Glomerular visceral epithelial cell (primary cell): Measurements from ENCODE around the gene DAPK1.

Experiments used
- DNase-seq: peaks from one replicate; pipeline ENCODE4 v3.0.0-alpha.2; 2016; ENCODE audit errors: extremely low spot score

The DAPK1 gene

DNA sequence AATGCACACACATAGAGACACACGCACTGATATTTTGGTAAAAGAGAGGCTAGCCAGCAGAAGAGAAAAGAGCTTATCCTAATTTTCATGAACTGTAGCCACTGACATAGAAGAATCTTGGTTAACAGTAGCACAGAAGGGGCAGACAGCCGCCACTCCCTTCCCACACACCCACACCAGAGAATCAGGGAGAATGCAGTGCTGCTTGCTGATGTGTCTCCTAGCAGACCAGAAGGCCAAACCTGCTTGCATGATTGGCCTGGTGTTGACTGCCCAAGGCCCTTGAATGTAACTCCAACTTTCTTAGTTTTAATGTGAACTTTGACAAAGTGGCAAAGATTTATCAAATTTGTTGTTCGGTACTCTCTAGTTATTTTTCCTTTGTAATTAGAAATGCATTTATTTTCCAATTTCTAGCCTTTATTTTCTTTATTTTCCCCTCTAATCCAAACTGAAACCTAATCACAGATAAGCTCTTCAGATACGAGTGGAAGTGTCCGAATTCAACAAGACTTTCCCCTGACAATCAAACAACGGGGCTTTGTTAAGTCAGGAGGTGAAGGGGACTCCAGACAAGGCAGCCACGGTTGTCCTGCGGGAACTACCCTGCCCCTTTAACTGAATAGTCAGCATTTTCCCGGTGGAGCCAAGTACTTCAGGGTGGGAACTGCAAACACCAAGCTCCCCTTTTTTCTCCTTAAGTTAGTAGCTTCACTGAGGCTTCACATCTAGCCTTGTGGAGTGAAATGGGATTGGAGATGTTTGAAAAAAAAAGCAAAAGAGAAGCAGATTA, 146.3 kb downstream of the DAPK1 start:
- DNase-seq, result no peak

DNA sequence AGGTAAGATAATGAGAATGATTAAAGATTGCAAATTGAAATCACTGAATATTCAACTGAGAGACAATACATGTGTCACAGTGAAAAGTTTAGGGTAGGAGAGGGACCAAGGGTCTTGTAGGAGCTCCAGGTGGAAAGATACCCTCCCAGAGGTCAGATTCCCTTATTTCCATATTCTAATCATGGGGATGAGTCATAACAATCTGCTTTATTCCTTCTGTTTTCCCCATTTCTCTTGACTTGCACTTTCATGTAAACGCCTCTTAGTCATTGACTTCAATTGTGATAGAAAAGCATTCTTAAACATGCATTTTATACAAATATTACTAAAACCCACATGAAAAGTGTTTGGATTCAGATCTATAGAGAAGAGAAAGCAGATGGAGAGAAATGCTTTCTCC, 147.0 kb downstream of the DAPK1 start:
- no peak for DNase-seq

DNA sequence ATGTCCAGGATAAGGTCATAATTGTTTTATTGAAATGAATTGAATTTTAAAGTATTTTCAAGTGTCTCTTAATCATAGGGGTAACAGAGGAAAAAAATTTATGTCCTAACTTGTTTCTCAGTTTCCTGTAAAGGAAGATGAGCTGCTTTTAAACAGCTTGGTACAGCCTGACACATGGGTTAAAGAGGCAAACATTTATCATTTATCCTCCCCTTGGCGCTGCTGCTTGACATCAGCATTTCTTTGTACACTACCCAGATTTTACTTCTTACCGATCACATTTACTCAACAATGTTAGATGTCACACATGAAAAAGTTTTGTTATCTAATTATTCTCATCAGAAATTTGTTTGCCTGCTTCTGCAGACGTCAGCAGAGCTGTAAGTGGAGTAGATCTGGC, 148.9 kb downstream of the DAPK1 start:
- DNase-seq, result no peak

DNA sequence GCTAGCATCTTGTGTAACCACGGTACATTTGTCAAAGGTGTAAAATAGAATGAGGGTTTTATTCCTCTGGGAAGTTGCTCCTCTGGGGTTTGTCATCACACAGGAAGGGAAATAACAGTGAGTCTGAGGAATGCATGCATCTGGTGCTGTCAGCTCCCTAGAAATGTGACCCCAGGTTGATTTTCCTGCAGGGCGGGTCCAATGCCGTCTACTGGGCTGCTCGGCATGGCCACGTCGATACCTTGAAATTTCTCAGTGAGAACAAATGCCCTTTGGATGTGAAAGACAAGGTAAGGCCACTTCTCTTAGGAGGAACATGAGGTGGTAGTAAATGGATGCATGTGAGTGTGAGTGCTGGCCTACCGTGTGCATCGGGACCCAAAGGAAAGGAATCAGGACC, 149.4 kb downstream of the DAPK1 start:
- DNase-seq, result no peak

DNA sequence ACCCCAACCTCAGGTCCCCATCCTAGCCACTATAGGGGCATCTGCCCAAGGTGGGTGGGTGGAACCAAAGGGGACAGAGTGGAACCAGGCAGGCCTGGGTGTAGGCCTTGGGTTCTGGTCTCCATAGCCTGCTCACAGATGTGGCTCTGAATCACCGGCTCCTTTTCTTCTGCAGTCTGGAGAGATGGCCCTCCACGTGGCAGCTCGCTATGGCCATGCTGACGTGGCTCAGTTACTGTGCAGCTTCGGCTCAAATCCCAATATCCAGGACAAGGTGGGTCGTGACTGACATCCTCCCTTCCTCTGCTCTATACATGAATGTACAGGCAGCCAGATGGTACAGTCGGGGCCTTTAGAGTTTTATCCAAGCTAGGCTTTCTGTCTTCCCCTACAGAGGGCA, 150.9 kb downstream of the DAPK1 start:
- DNase-seq, result no peak

DNA sequence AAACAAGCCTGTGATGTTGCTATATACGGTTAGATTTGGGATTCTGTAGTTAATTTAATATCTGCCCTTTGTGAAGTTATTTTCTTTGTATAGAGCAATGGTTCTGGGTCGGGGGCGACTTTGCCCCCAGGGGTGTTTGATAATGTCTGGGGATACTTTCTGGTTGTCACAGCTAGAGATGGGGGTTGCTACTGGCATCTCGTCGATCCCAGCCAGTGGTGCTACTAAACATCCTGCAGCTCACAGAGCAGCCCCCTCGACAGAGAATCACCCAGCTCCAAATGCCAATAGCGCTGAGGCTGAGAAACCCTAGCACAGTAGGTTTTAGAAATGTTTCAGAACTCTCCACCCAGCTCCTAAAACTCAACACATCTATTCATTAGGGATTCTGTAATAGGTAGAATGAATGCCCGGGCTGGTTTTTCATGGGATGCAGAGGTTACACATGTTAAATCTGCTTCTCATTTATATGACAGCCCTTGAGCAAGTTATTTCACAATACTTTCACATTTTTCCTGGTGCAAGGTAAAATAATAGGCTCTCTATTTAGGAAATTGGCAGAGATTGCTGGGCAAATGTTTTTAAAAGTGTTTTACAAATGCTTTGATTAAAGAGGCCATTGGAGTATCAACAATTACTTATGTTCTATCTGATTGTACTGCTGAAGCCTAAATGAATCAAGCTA, 153.1 kb downstream of the DAPK1 start:
- no peak for DNase-seq

DNA sequence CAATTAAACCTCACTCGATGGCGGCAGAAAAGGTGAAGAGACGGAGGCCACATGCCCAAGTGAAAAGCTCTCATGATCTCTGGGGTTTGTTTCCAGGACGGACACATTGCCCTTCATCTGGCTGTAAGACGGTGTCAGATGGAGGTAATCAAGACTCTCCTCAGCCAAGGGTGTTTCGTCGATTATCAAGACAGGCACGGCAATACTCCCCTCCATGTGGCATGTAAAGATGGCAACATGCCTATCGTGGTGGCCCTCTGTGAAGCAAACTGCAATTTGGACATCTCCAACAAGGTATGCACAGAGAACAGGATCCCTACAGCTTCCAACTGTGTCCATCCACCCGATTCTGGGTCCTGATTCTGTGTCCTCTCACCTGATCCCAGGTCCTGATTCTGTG, 153.8 kb downstream of the DAPK1 start:
- DNase-seq, result no peak

DNA sequence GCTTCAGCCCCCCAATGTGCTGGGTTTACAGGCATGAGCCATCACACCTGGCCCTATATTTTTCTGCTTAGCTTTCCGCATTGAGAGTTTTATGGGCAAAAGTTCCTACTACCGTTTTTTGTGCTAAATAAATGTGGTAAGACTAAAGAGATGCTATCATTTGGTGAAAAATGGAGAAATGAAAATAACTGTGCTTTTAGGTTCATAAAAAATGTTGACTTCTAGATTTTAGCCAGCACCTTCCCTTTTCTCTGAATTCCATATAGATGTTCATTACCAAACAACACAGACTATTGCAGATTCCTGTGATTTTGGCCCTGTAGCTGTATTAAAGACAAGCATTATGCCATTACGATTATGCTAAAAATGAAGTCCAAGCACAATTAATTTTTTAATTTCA, 156.3 kb downstream of the DAPK1 start:
- no peak for DNase-seq

DNA sequence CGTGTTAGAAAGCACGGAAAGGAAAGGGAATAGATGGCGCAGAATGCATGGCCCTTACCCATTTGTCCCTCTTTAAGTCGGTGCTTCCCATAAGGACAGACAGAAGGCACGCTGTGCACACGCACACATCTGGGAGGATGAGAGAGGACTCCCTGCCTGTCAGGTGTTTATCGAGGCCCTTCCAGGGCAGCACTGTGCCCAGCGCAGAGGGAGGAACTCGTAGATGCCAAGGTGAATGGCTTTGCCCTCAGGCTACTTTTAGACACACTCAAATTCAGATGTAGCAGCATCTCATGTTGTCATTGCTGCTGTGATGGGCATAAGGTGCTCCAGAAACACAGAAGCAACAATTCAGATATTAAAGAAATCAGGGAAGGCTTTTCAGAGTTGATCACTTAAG, 158.1 kb downstream of the DAPK1 start:
- DNase-seq, result no peak

DNA sequence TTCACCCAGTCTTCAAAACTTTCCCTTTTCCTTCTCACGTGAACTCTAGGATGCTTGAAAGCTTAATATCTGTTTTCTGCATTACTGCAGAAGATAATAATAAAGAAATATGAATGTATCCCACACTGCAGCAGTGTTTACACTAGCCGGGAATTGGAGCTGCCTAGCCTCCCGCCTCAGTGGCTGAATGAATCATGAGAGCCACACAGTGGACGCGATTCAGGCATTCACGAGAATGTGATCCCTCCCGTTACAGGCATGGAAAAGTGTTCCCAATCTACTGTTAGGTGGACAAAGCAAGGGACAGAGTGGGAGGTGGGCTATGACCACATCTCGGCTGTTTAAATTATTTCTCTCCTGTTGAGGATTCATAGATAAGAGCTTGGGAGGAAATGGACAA, 158.8 kb downstream of the DAPK1 start:
- DNase-seq, result no peak

DNA sequence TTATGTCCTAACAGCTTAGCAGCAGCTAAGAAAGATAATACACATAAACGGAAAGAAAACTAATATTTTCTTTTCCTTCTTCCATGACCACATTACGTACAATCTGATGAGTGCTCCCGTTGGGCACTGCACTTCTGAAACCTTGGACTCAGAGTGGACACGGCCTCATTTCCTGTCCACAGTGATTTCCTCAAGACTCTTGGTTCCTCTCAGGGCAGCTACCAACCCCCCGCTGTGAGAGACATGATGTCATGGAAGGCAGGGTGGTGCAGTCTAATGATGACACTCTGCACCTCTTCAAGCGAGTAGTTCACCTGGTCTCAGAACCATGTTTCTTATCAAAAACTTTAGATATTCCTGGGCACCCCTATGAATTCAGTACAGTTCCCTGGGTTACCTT, 159.5 kb downstream of the DAPK1 start:
- DNase-seq, result peak; percentile 13

DNA sequence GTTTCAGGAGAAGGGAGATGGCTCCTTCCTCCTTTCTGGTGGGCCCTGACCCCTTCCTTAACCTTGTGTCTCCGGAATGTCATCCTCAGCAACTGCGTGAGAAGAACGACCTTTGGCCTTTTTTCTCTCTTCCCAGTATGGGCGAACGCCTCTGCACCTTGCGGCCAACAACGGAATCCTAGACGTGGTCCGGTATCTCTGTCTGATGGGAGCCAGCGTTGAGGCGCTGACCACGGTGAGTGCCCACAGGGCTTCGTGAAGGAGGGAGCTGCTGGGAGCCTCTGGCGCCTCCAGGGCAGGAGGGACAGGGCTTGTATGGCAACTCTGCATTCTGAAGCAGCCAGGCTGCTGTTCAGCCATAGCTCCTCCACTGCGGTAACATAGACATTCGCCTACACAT, 160.2 kb downstream of the DAPK1 start:
- no peak for DNase-seq

DNA sequence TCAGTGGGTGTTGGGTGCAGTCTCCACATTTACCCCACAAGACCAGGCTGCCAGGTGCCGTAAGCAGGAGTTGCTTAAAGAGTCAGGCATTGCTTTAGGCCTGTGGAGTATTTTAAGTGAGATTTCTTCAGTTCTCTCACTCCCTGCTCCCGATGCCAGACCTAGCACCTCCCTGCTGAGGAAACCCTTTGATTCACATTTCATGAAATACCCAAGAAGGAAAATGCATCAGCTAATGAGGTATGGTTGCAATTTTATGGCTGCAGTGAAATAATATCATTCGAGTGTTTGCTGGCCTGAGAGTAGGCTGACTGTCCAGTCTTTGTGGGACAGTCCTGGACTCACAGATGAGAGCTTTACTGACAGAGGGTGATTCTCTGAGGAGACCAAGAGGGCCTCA, 160.8 kb downstream of the DAPK1 start:
- DNase-seq, result no peak

DNA sequence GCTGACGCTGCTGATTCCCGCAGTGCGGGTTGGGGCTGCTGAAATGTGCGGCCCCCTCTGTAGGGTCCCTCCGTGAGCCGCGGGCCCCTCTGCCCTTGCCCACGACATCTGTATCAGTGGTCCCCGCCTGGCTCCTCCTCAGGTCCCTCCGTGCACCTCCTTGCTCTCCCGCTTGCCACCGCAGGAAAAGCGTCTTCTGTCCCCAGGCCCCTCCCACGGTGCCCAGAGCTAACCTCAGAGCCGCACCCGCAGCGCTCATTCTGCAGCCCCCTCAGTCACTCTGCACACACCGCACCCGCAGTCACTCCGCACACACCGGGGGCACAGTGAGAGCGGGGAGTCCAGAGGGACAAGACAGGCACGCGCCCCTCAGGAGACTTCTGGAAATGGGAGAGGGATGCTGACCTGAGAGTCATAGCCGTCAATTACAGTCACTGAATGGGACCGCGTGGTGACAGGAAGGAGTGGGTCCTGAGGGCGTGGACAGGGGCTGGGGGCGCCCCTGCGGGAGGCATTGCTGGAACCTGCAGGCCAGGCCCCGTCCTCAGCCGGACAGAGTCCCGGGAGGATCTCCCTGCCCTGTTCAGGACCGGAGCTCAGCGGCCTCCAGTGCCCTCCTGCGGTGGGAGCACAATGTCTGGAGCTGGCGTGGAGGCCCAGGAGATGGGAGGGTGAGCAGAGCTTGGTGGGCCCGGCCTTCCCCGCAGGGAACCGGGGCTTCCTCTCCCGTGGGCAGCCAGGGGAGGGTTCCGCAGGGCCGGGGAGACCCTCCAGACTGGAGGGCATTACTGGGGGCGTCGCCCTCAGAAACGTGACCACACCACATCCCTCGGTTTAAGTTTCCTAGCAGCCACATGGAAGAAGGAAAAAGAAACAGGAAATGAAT, 162.1 kb downstream of the DAPK1 start:
- no peak for DNase-seq

DNA sequence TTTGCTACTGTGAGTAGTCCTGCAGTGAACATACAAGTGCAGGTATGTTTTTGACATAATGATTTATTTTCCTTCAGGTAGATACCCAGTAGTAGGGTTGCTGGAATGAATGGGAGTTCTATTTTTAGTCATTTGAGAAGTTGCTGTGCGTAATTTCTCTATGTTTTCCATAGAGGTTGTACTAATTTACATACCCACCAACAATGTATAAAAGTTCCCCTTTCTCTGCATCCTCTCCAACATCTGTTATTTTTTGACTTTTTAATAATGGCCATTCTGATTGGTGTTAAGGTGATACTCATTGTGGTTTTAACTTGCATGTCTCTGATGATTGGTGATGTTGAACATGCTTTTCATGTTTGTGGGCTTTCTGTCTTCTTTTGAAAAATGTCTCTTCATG, 163.6 kb downstream of the DAPK1 start:
- no peak for DNase-seq

DNA sequence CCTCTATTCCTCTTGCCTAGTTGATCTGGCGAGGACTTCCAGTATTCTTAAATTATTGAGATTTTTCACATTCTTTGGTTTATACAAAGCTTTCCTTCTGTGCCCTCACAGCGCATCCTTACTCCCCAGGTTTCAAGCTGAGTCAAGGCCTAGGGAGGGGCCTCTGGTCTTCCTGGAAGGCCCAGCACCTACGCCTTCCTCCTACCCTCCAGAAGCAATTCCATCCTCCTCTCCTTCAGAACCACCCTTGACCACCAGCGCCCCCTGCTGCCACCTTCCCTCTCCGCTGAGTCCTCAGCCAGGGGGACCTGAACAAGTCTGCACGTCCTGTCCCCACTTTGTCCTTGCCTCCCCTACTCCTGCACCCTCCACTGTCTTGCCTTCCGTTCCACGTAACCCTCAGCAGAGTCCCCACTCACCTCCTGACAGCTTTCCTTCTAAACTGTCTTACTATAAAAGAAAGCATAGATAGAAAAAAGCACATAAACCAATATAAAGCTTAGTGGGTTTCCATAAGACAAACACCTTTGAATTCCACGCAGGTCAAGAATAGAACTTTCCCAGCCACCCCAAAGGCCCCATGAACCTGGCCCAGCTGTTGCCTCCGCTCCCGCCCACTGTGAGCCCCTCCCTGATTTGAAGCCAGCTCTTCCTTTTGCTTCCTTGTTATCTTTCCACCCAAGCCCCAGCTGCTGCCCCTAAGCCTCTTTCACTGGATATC, 165.3 kb downstream of the DAPK1 start:
- DNase-seq, result peak; percentile 89

DNA sequence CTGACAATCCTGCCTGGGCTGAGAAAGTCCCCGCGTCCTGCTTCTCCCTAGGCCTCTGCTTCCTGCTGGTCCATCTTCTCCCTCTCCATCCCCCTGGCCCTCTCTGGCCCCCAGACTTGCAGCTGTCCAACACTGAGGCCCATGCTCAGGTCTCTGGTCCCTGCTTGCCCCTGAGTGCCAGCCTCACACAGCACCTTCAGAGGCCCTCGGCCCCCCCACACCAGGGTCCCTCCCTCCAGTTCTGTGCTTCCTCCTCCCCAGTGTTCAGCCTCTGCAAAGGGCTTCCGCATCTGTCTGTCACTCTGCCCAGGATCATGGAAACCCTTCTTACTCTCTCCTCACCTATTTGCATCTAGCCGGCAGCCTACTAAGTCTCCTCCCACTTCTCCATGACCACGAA, 165.9 kb downstream of the DAPK1 start:
- no peak for DNase-seq

DNA sequence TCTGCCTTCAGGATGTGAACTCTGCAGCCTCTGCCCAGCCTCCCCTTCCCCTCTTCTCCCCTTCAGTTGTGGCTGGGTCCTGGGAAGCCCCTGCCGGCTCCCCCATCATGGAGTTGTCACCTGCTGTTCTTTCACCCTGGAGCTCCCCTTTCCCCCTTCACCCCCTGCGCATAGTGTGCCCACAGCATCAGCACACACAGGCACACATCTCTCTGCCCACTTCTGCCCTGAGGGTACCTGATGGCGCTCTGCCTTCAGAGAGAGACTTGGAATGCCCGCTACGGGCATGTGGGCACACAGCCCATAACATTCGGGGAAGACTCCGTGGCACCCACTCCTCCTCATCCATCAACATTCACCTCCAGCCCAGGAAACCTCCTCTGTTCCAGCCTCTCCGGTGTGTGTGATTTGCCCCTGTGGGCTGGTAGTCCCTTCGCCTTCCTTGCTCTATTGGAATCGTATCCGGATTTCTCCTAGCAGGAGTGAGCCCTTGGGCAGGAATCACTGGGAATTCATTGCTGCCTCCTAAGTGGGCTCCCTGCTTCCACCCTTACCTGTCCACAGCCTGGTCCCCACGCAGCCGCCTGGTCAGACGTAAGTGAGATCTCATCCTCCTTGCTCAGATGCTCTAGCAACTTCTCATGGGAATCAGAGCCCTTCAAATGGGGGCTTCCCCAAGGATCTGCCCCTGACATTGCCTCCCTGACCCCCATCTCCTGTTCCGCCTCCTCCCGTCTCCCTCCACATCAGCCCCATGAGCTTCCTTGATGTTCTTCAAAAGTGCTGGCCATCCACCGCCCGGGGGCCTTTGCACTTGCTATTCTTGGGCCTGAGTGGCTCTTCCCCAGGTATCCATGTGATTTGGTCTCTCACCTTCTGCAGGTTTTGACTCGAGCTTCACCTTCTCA, 166.7 kb downstream of the DAPK1 start:
- no peak for DNase-seq

DNA sequence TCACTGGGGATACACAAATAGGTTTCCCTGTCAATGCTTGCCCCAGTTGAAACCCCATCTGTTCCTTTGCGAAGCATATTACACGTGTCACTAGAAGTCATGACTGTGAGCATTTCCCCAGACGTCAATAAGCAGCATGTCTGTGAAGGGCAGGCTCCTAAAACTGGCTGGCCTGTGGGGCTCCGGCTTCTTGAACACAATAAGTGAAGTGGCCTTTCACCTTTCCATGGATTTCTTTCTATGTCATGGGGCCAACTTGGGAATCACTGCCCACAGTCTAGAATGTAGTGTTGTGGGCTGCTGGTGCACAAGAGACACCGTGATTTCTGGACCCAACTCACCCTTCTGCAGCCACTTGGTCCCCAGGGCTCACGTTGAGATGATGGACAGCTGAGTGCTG, 167.8 kb downstream of the DAPK1 start:
- no peak for DNase-seq

DNA sequence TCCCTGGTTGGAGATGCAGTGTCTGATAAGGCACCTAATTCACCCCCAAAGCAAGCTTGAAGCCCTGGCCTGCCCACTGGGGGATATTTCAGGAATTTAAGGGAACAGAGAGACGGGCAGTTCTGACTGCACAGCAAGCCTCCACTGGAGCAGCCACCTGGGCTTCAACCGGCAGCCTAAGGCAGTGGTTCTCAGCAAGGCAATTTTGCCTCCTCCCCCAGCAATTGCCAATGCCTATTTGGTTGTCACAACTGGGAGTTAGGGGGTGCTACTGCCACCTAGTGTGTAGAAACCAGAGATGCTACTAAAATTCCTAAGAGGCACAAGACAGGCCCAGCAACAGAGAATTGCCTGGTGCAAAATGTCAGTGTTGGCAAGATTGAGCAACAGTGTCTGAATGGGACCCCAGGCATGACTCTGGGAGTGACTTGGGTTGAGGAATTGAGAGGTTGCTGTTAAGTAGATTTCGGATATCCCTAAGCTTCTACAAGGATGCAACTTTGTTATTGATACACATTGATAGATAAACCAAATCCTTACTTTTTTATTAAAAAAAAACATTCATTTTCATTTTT, 169.6 kb downstream of the DAPK1 start:
- peak; percentile 38 for DNase-seq

DNA sequence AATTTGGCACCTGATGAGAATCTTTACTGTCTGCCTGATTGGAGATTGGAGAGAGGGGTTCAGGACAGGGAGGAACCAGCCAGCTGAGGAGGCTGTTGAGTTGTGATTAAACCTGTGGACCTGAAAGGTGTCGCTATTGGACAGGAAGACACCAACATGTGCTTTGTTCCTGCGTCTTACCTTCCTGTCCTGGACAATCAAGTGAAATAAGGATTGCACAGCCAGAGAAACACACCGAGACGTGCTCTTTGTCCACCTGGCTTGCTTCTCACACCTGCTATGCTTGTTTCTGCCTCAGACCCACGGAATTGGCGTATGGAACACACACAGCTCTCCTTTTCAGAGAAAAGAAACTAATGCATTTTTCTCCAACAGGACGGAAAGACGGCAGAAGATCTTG, 170.6 kb downstream of the DAPK1 start:
- no peak for DNase-seq
